GM18526 (cell line): ENCODE data around the gene KRTAP20-4.

Source experiments
- POLR2A ChIP-seq: IDR thresholded peaks from 3 replicates; pipeline ENCODE4 v1.6.1; 2011; ENCODE audit not compliant: insufficient read length; ENCODE audit errors: extremely low read depth

KRTAP20-4 gene

GRCh38 chr21:30620522-30620921 lies at the start of gene KRTAP20-4:
KRTAP20-4 (plus strand) TSS chr21:30620627.
- TF ChIP-seq POLR2A: no peak

GRCh38 chr21:30577766-30578165 lies 42.7 kb upstream of the KRTAP20-4 start:
- no peak for TF ChIP-seq POLR2A

GRCh38 chr21:30579346-30579745 lies 41.1 kb upstream of the KRTAP20-4 start:
- TF ChIP-seq POLR2A: no peak

- TF ChIP-seq POLR2A: no peak
Measured at GRCh38 chr21:30580132-30580531, 40.3 kb upstream of the KRTAP20-4 start.

GRCh38 chr21:30582870-30583269 lies 37.6 kb upstream of the KRTAP20-4 start:
- TF ChIP-seq POLR2A: no peak

- no peak for TF ChIP-seq POLR2A
Measured at GRCh38 chr21:30590297-30590696, 30.1 kb upstream of the KRTAP20-4 start, which contains the start of gene KRTAP22-2. KRTAP22-2 (minus strand) TSS chr21:30590397.

GRCh38 chr21:30592140-30592539 lies 28.3 kb upstream of the KRTAP20-4 start, which contains the start of gene KRTAP6-3:
KRTAP6-3 (plus strand) TSS chr21:30592440; CDS start chr21:30592446, 6 bp downstream.
- no peak for TF ChIP-seq POLR2A

GRCh38 chr21:30598802-30599201 lies 21.6 kb upstream of the KRTAP20-4 start, which contains the start of gene KRTAP6-2:
KRTAP6-2 (minus strand) TSS chr21:30598902; CDS start chr21:30598874, 28 bp downstream.
- no peak for TF ChIP-seq POLR2A

- no peak for TF ChIP-seq POLR2A
Measured at GRCh38 chr21:30600787-30601186, 19.6 kb upstream of the KRTAP20-4 start, which contains the start of gene KRTAP22-1. KRTAP22-1 (plus strand) TSS chr21:30601087.

GRCh38 chr21:30605968-30606367 lies 14.5 kb upstream of the KRTAP20-4 start:
- no peak for TF ChIP-seq POLR2A

- TF ChIP-seq POLR2A: no peak
Measured at GRCh38 chr21:30612132-30612531, 8.3 kb upstream of the KRTAP20-4 start.

GRCh38 chr21:30613836-30614235 lies 6.6 kb upstream of the KRTAP20-4 start, which contains the start of gene KRTAP6-1:
KRTAP6-1 (minus strand) TSS chr21:30613930; CDS start chr21:30613904, 26 bp downstream.
- no peak for TF ChIP-seq POLR2A

- no peak for TF ChIP-seq POLR2A
Measured at GRCh38 chr21:30615199-30615598, 5.2 kb upstream of the KRTAP20-4 start.

GRCh38 chr21:30616125-30616524 lies 4.3 kb upstream of the KRTAP20-4 start, which contains the start of gene KRTAP20-1:
KRTAP20-1 (plus strand) TSS chr21:30616425; CDS start chr21:30616455, 30 bp downstream.
- TF ChIP-seq POLR2A: no peak

- no peak for TF ChIP-seq POLR2A
Measured at GRCh38 chr21:30620080-30620479, 347 bp upstream of the KRTAP20-4 start.

- TF ChIP-seq POLR2A: no peak
Measured at GRCh38 chr21:30623362-30623761, 2.9 kb downstream of the KRTAP20-4 start.
